ENCODE data around the gene ATXN7.

DNA sequence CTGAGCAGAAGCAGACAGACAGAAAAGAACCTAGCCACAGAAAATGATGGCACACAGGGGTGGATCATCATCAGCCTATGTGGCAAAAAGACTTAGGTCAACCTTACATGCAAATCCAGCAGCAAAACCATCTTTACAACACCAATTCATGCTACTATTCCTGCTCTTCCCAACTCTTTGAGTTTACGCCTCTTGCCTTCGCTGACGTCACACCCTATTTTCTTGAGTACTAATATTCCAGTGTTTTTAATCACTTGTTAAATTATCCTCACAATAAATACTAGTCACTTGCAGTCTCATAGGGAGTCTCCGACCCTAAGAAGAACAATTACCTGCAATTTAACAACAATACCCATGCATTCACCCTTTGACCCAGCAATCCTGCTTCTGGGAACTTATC, 165.6 kb downstream of the ATXN7 start:
- TF ChIP-seq, protein P1, sequence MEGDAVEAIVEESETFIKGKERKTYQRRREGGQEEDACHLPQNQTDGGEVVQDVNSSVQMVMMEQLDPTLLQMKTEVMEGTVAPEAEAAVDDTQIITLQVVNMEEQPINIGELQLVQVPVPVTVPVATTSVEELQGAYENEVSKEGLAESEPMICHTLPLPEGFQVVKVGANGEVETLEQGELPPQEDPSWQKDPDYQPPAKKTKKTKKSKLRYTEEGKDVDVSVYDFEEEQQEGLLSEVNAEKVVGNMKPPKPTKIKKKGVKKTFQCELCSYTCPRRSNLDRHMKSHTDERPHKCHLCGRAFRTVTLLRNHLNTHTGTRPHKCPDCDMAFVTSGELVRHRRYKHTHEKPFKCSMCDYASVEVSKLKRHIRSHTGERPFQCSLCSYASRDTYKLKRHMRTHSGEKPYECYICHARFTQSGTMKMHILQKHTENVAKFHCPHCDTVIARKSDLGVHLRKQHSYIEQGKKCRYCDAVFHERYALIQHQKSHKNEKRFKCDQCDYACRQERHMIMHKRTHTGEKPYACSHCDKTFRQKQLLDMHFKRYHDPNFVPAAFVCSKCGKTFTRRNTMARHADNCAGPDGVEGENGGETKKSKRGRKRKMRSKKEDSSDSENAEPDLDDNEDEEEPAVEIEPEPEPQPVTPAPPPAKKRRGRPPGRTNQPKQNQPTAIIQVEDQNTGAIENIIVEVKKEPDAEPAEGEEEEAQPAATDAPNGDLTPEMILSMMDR (IDR thresholded peaks at IDR 0.05), result no peak
- no peak for TF ChIP-seq ZFX (IDR thresholded peaks at IDR 0.05; ENCODE audit: borderline replicate concordance)

All from 22Rv1 (cell line).